HG03558 (cell line): Measurements from ENCODE around the gene TBX1.
"Not testable (repeated sequence)": the region's sequence is repeated elsewhere in the genome, so short reads cannot be mapped to it uniquely, and the experiment has no call there.

Experiments used
- ATAC-seq: cut with Tn5 transposase; IDR thresholded peaks from one replicate; pipeline ENCODE4 v1.9.1; 2021; ENCODE audit warnings: moderate number of reproducible peaks; ENCODE audit not compliant: unreplicated experiment; ENCODE audit errors: extremely low read depth

TBX1 gene

GRCh38 chr22:19776433-19777031 lies 16.0 kb downstream of the TBX1 start:
- no peak for ATAC-seq

DNA sequence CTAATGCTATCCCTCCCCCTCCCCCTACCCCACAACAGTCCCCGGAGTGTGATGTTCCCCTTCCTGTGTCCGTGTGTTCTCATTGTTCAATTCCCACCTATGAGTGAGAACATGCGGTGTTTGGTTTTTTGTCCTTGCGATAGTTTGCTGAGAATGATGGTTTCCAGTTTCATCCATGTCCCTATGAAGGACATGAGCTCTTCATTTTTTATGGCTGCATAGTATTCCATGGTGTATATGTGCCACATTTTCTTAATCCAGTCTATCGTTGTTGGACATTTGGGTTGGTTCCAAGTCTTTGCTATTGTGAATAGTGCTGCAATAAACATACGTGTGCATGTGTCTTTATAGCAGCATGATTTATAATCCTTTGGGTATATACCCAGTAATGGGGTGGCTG lies 16.6 kb downstream of the TBX1 start:
- ATAC-seq, result not testable (repeated sequence)

DNA sequence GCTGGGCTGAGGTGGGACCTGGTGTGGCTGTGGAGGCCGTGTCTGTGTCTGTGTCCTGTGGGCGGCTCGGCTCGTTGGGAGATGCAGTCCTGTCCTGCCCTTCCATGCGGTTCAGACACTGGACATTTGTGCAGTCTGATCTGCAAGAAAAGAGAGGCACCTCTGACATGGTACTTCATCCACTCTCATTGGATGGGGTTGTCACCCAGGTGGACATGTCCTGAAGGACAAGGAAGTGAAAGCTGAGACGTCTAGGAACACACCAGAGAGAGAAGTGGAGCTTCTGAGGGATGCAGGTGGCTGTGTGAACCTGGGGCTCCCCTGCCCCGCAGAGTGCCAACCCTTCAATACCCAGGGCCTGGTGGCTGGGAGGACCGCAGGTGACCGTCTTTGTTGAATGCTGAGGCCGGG lies 18.4 kb downstream of the TBX1 start:
- ATAC-seq, result no peak

DNA sequence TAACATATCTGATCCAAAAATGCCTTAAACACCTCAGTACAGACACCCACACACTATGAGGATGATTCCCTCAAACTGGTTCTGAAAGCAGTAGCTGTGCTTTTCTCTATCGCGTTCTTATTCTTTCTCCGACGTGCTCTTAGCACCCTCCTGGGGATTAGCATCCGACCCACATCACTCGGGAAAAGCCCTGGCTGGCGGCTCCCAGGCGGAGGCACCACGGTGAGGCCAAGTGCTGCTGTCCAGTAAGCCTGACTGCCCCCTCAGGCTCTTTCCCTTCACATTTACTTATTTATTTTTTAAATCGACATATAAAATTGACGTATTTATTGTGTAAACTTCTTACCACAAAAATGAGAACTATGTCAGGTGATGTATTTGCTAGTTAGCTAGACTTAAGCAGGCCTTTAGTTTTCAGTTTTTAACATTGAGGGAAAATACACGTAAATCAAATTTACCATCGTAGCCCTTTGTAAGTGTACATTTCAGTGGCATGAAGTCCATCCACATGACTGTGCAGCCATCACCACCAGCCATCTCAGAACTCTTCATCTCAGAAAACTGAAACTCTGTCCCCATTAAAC lies 19.2 kb downstream of the TBX1 start:
- ATAC-seq, result no peak

- ATAC-seq, result no peak
These were observed 22.0 kb downstream of the TBX1 start for GRCh38 chr22:19782533-19782932.

GRCh38 chr22:19783586-19784383 lies 23.2 kb downstream of the TBX1 start:
- no peak for ATAC-seq

DNA sequence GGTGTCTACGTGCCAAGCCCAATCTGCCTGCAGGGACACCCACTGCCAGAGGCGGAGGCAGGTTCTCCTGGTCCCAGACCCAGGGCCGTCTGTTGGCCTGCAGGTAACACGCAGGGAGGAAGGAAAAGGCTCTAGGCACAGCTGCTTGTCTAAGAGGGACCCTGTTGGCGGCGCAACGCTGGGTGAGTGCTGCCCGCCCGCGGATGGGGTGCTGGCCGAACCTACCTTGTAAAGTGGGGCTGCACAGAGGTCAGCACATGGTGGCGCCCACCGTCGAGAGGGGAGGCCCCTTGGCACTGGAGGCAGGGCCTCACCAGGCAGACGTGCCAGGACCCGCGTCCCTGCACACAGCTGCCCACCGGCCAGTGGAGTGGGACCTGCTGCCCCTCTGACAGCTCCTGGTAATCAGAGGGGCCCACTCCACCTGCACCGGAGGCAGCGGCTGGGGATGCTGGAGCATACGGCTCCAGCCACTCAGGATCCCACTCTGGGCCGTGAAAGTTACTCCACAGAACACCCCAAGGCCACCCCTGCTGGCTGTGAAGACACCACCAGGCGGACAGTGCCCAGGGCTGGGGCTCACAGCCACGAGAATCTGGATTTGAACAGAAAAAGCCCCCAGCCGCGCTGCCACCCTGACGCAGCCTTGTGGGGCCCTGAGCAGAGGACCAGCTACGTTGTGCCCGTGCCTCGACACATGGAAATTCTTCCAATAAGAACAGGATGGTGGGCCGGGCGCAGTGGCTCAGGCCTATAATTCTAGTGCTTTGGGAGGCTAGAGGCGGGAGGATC lies 24.0 kb downstream of the TBX1 start:
- ATAC-seq, result no peak

- ATAC-seq, result no peak
These were observed 25.1 kb downstream of the TBX1 start for GRCh38 chr22:19785461-19786263.

DNA sequence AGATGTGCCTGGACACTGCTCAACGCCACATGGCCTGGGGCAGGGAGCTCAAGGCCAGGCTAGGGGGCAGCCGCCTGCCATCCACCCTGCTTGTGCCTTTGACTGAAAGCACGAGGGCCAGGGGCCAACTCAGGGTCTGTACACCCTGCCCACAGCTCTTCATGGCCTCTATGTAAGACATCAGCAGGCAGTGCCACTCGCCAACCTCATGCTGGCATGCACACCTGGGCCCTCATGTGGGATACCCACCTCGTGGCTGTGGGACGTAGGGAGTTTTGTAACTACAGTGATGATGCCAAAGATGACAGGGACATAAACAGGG lies 25.6 kb downstream of the TBX1 start:
- no peak for ATAC-seq

- no peak for ATAC-seq
These were observed 26.6 kb downstream of the TBX1 start for GRCh38 chr22:19786959-19787848.

- no peak for ATAC-seq
These were observed 27.2 kb downstream of the TBX1 start for GRCh38 chr22:19787849-19788141.

- no peak for ATAC-seq
These were observed 28.2 kb downstream of the TBX1 start for GRCh38 chr22:19788661-19789225.

DNA sequence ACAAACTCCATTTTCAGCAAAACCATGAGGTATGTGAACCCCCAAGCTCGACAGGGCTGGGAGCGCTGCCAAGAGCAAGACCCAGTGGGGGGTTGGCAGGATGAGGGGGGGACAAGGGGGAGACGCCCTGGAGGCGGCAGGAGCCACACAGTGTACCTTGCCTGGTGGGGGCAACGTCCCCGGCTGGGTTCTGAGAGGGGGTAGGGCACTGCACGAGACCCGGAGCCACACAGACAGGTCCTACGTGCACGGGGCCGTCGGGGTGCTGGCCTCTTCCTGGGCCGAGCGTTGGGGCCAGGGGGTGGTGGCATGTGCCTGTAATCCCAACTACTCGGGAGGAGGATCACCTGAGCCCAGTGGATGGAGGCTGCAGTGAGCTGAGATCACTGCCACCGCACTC lies 28.8 kb downstream of the TBX1 start:
- ATAC-seq, result no peak

- ATAC-seq, result no peak
These were observed 29.2 kb downstream of the TBX1 start for GRCh38 chr22:19789828-19790227.

DNA sequence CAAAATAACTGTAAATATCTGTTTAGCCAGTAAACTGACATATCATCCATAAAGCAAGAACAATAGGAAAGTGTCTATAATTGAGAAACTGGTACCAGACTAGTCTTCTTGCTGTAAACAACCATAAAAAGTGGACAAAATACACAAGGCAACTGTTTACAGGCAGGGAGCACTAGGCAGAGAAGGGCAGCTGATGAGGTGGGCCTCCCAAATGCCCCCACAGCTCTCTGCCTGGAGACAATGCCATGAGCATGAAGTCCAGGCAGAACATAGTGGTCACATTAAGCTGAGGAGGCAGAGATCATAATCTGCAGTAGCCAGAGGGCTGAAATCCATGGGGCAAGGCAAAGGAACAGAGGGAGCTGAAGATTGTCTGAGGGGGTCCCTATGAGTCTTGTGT lies 30.7 kb downstream of the TBX1 start:
- ATAC-seq, result no peak

GRCh38 chr22:19791894-19792293 lies 31.3 kb downstream of the TBX1 start:
- ATAC-seq, result no peak

GRCh38 chr22:19792383-19792896 lies 31.9 kb downstream of the TBX1 start:
- not testable (repeated sequence) for ATAC-seq

DNA sequence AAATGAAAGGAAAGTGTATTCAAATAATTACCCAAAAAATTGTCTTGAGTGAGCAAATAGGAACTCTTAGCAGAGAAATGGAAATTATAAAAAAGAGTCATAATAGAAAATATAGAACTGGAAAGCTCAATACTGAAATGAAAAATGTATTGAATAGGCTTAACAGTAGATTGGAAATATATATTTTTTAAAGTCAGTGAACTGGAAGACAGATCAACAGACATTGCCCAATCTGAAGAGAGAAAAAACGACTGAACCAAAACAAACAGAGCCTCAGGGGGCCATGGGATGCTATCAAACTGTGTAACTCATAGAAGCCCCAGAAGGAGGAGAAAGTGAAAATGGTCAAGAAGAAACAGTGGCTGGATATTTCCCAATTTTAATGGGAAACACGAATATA lies 32.6 kb downstream of the TBX1 start:
- no peak for ATAC-seq
